CD4-positive, alpha-beta T cell treated with Interleukin-12 subunit alpha and Interleukin-12 subunit beta, for 1 hour (primary cell): ENCODE data around the gene ZFP57.

Experiments used
- DNase-seq: peaks from one replicate; pipeline ENCODE4 v3.0.0-alpha.2; 2020

ZFP57 gene

DNA sequence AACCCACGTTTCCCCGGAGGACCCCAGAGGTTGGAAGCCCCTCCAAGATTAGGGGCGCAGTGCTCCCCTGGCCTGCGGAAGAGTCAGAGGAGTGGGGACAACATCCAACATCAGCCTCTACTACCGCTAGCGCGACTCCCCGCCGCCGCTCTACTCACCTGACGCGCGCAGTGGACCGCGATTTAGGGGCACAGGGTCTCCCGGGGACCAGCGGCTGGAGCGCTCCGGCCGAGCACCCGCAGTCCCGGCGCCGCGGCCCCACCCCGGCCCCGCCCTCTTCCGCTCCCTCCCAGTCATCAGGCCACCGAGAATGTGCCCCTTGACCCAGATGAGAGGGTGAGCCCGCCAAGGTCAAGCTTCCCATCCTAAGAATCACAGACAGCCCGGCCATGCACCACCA is at the start of gene ZFP57:
Gene ZFP57 (minus strand): TSS at position 249 of the 400 bp plus-strand sequence. CDS start 4,149 bp downstream, outside the sequence.
- no peak for DNase-seq

- peak; percentile 34 for DNase-seq
Observed at GRCh38 chr6:29730575-29731126, 49.7 kb upstream of the ZFP57 start.

DNA sequence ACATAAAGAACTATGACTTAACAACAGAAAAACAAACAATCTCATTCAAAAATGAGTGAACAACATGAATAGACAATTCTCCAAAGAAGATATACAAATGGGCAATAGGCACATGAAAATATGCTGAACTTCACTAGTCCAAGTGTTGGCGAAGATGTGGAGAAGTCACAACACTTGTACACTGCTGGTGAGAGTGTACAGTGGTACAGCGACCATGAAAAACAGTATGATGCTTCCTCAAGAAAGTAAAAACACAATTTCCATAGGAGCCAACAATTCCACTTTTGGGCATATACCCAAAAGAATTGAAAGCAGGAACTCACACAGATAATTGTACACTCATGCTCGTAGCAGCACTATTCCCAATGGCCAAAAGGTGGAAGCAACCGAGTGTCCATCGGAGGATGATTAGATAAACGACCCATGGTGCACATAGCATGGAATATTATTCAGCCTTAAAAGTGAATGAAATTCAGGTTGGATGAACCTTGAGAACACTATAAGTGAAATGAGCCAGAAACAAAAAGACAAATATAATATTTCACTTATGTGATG is 48.9 kb upstream of the ZFP57 start:
- DNase-seq = no peak

DNA sequence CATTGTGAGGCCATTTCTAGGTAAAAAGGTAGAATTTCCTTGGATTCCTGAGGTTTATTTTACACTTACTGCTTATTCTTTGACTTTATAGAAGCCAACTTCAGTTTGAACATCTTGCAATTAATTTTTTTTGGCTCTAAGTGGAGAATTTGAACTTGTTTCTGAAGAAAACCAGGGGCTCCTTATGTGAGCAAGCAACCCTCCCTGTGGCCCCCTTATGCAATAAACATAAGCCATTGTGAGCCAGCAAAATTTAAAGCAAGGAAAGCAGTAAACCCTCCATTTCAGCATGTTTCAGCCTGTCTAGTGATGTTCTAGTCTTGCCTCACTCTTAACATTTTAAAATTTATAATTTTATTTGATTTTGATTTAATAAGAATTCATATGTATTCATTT is 47.9 kb upstream of the ZFP57 start:
- DNase-seq = peak; percentile 41

GRCh38 chr6:29728173-29728874 is 47.4 kb upstream of the ZFP57 start:
- peak; percentile 31 for DNase-seq

- DNase-seq = no peak
Observed at GRCh38 chr6:29727637-29728036, 46.7 kb upstream of the ZFP57 start.

DNA sequence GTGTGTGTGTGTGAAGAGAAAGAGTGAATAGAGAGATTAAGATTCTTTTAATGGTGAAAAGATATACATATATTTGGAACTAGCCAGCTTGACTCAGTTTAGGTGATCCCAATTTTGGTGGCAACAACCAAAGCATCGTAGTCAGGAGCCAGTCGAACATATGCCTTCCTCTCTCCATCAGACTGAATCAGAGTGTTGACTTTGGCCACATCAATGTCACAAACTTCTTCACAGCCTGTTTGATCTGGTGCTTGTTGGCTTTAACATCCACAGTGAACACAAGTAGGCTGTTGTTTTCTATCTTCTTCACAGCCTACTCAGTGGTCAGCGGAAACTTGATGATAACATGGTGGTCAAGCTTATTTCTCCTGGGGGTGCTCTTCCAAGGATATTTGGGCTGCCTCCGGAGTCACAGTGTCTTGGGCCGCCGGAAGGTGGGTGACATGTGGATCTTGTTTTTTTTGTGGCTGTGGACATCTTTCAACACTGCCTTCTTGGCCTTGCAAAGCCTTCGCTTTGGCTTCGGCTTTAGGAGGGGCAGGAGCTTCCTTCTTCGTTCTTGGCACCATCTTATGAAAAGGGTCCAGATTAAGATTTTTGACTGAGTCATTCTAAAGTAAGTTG is 45.7 kb upstream of the ZFP57 start:
- peak; percentile 36 for DNase-seq

DNA sequence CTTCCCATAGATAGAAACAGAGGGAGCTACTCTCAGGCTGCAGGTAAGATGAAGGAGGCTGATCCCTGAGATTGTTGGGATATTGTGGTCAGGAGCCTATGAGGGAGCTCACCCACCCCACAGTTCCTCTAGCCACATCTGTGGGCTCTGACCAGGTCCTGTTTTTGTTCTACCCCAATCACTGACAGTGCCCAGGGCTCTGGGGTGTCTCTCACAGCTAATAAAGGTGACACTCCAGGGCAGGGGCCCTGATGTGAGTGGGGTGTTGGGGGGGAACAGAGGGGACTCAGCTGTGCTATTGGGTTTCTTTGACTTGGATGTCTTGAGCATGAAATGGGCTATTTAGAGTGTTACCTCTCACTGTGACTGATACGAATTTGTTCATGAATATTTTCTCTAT is 45.0 kb upstream of the ZFP57 start:
- DNase-seq = peak; percentile 26

DNA sequence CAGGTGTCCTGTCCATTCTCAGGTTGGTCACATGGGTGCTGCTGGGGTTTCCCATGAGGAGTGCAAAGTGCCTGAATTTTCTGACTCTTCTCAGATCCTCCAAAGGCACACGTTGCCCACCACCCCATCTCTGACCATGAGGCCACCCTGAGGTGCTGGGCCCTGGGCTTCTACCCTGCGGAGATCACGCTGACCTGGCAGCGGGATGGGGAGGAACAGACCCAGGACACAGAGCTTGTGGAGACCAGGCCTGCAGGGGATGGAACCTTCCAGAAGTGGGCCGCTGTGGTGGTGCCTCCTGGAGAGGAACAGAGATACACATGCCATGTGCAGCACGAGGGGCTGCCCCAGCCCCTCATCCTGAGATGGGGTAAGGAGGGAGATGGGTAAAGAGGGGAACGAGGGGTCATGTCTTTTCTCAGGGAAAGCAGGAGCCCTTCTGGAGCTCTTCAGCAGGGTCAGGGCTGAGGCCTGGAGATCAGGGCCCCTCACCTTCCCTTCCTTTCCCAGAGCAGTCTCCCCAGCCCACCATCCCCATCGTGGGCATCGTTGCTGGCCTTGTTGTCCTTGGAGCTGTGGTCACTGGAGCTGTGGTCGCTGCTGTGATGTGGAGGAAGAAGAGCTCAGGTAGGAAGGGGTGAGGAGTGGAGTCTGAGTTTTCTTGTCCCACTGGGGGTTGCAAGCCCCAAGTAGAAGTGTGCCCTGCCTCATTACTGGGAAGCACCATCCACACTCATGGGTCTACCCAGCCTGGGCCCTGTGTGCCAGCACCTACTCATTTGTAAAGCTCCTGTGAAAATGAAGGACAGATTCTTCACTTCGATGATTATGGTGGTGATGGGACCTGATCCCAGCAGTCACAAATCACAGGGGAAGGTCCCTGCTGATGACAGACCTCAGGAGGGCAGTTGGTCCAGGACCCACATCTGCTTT is 44.3 kb upstream of the ZFP57 start:
- no peak for DNase-seq

- peak; percentile 89 for DNase-seq
Observed at GRCh38 chr6:29723666-29724588, 43.0 kb upstream of the ZFP57 start.

DNA sequence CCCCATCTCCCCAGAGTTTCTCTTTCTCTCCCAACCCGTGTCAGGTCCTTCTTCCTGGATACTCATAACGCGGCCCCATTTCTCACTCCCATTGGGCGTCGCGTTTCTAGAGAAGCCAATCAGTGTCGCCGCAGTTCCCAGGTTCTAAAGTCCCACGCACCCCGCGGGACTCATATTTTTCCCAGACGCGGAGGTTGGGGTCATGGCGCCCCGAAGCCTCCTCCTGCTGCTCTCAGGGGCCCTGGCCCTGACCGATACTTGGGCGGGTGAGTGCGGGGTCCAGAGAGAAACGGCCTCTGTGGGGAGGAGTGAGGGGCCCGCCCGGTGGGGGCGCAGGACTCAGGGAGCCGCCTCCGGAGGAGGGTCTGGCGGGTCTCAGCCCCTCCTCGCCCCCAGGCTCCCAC is 42.3 kb upstream of the ZFP57 start, which contains the start of gene HLA-F:
Gene HLA-F (plus strand): TSS at position 173 of the 404 bp plus-strand sequence. CDS start 30 bp downstream, at position 203.
- peak; percentile 96 for DNase-seq

- DNase-seq = peak; percentile 56
Observed at GRCh38 chr6:29720863-29721262, 39.9 kb upstream of the ZFP57 start.

DNA sequence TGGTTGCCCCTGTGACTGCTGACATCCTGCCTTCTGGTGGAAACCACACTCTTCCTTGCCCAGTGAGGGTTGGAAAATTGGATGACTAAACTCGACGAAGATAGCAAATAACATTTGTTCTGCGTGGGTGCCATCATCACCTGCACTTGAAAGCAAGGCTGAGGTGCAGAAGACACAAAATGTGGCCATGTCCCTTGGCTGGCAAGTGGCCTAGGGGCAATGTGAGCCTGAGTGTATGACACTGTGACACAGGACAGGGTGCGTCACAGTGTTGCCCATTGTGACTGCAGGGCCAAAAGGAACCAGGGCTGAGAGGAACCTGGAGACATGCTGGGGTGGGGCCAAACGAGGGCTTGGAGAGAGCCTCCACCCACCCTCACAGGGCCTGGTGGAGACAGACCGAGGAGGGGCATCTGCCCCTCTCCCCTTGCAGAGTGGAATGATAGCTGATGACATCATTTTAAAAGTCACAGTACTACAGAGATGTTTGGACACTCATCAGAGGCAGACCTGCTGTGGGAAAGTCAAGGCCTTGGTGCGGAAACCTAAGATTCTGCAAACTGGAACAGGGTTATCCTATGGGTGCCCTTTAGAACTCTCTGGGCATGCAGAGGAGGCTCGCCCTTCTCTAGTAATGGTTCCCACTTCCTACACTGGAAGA is 29.5 kb upstream of the ZFP57 start:
- no peak for DNase-seq

- no peak for DNase-seq
Observed at GRCh38 chr6:29709188-29709587, 28.2 kb upstream of the ZFP57 start.

DNA sequence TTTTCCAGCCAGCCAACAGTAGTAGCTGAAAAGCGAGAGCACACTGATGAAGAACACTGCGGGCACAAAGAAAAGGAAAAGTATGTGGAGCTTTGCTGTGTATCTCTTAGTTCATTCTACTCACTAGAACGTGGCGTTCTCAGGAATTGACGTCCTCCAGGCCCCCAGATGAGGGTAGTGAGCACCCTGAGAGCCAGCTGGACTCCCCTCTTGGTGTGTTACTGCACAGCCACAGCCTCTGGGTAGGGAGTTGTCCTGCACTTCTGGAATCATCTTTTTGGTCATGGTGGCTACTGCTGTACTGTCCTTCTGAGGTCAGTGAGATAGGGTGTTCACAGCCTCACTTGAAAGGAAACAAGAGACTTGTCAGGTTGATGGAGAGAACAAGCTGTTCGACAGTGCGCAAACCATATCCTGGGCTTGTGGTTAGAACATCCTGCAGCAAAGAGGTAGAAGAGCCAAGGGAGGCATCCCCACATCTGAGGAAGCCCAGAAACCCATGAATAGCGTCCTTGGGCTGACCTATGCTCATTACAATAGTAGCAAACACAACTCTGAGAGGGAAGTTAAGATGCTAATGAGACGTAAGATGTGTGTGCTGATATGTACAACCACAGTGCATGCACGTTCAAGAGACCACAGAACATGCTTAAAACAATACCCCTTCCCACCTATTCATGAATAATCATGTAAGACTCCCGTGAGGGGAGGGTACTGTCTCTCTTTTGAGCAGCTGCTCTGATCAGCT is 27.7 kb upstream of the ZFP57 start:
- DNase-seq = peak; percentile 82

DNA sequence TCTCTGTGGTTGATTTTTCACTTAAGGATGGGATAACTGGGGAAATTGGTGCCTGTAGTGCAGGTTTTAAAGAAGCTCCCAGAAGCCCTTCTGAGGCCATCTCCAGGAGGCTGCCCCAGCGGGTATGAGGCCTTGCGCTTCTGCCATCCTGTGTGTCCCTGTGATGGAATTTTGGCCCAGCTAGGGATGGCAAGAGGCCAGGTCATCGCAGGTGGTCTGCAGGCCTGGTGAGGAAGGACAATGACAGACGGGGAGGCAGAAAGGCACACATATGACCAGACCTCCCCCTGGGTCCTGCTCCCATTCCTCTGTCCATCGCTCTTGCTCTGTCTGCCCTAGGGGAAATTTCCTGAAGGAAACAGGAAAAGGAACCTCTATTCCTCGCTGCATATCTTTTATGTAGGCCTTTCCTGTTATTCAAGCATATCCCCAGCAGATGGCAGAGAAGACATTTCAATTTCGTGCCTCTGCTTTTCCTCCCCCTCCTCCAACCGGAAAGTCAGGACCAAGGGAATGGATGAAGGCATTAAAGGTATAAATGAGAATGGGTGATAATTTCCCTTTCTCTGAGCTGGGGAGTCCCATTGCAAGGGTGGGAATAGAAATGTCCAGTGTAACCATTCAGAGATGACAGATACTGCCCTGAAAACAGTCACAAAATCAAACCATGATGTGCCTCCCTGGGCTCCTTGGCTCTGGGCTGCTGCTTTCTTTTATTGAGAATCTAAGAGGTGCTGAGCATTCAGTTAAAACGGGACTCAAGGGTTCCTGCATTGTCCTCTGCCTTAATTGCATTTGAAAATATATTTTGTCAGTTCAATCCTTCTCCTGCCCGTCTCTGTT is 24.7 kb upstream of the ZFP57 start:
- DNase-seq = peak; percentile 51

DNA sequence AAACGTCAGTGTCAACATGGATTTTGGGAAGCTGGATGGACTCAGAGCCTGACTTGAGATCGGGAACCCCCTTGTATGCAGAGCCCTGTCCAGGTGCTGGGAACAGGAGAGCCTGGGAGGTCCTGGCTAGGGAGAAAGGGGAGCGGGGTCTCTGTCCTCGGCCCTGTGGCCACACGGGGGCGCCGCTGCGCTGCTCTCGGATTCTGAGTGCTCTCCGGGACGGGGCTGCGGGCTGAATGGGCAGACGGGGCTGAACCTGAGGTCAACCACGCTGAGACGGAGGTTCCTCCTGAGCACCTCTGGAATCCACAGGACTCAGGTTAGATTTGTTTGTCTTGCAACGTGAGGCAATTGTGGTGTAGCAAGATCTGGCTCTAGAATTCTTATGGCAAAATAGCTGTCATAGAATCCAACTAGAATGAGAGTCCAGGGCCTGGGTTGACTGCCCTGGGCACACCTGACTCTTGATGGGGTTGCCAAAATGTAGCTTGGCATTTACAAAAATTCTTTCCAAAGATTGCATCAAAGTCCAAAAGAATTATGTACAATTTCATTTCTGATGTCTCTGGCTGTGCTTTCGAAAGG is 21.7 kb upstream of the ZFP57 start:
- peak; percentile 79 for DNase-seq

DNA sequence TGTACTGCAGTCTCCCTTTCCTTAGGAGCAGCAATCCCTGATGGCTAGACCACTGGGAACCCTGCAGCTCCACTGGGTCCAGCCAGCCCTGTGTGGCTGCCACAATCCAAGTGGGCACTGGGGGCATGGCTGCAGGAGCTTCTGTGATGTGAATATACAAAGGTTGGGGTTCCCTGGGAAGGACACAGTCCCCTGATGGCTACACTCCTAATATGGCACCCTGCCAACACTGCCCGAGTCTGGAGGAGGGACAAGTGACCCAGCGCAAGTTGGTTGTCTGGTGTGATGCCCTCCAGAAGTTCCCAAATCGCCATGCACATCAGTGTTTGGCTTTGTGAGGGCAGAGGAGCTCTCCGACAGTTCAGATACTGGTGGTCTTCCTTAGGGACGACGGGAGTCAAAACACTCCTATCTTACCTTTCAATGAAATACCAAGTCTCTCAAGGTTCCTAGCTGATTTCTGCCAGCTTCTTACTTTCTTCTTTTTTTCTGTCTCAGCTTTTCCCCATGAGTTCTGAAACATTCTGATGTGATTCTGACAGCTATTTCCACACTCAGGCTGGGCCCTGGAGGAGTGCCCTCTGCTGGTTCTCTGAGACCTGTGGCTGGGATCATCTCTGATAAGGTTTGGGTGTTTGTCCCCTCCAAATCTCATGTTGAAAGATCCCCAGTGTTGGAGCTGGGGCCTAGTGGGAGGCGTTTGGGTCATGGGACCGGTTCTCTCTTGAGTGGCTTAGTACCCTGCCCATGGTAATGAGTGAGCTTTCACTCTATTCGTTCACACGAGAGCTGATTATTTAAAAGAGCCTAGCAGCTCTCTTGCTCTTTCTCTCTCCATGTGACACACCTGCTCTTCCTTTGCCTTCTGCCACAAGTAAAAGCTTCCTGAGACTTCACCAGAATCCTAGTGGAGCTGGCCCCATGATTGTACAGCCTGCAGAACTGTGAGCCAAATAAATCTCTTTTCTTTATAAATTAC is 15.5 kb upstream of the ZFP57 start:
- no peak for DNase-seq
